GM12865 (cell line): ENCODE measurements around the gene CUX1.

Experiments used
- DNase-seq: peaks from one replicate; pipeline ENCODE4 v3.0.0; 2010; ENCODE audit warnings: low read depth
- H3K4me3 ChIP-seq: 2 replicates; pipeline ENCODE4 v1.5.1; 2011; ENCODE audit warnings: mild to moderate bottlenecking, low read depth, low read length, control low read depth
- CTCF ChIP-seq: IDR thresholded peaks from 2 replicates; pipeline ENCODE4 v1.5.1; 2011; ENCODE audit warnings: low read length, control low read depth, low read depth, inconsistent platforms; ENCODE audit not compliant: insufficient read depth; ENCODE audit errors: missing control alignments

CUX1 gene

GRCh38 chr7:102155821-102156441 lies 338.5 kb downstream of the CUX1 start:
- no peak for DNase-seq
- H3K4me3 ChIP-seq = no peak overlapping the region
- TF ChIP-seq CTCF = no peak

- H3K4me3 ChIP-seq = no peak overlapping the region
- no peak for TF ChIP-seq CTCF
- DNase-seq = no peak
These were observed 339.4 kb downstream of the CUX1 start for GRCh38 chr7:102156867-102157266.

- no peak for TF ChIP-seq CTCF
- DNase-seq = no peak
- H3K4me3 ChIP-seq = no peak overlapping the region
These were observed 347.7 kb downstream of the CUX1 start for GRCh38 chr7:102165136-102165535.

- DNase-seq = no peak
- no peak for TF ChIP-seq CTCF
- H3K4me3 ChIP-seq = no peak overlapping the region
These were observed 349.8 kb downstream of the CUX1 start for GRCh38 chr7:102167254-102167653.

- no peak for DNase-seq
- no peak for TF ChIP-seq CTCF
- H3K4me3 ChIP-seq = no peak overlapping the region
These were observed 352.4 kb downstream of the CUX1 start for GRCh38 chr7:102169651-102170392.

- TF ChIP-seq CTCF = no peak
- DNase-seq = no peak
- no peak overlapping the region for H3K4me3 ChIP-seq
These were observed 353.1 kb downstream of the CUX1 start for GRCh38 chr7:102170393-102170970.
